Measurements from ENCODE around the gene NPHS1.
"Not testable (repeated sequence)": the region's sequence is repeated elsewhere in the genome, so short reads cannot be mapped to it uniquely, and the experiment has no call there.

The NPHS1 gene

GRCh38 chr19:35852029-35852780 is at the start of gene NPHS1:
TSS of gene NPHS1 (minus strand) at chr19:35852504. CDS start at chr19:35851837, 667 bp downstream.
- no peak for FAIRE-seq

GRCh38 chr19:35901055-35901644 is 48.8 kb upstream of the NPHS1 start:
- peak; percentile 48 for DNase-seq (ENCODE audit: low spot score)
- no peak for FAIRE-seq

More at GRCh38 chr19:35852029-35852780, at the start of gene NPHS1:
- DNase-seq (ENCODE audit: low spot score), result no peak

GRCh38 chr19:35899547-35900214 is 47.4 kb upstream of the NPHS1 start:
- FAIRE-seq, result peak; percentile 53

GRCh38 chr19:35898499-35898809 is 46.1 kb upstream of the NPHS1 start:
- DNase-seq (ENCODE audit: low spot score), result no peak
- FAIRE-seq, result no peak

More at GRCh38 chr19:35899547-35900214, 47.4 kb upstream of the NPHS1 start:
- peak; percentile 57 for DNase-seq (ENCODE audit: low spot score)

GRCh38 chr19:35897706-35898451 is 45.6 kb upstream of the NPHS1 start:
- no peak for DNase-seq (ENCODE audit: low spot score)
- no peak for FAIRE-seq

GRCh38 chr19:35896643-35897040 is 44.3 kb upstream of the NPHS1 start:
- FAIRE-seq (no peak), DNase-seq (ENCODE audit: low spot score) (no peak)

- FAIRE-seq (no peak), DNase-seq (ENCODE audit: low spot score) (no peak)
Observed at GRCh38 chr19:35895911-35896642, 43.8 kb upstream of the NPHS1 start.

- FAIRE-seq (no peak), DNase-seq (ENCODE audit: low spot score) (no peak)
Observed at GRCh38 chr19:35894342-35894741, 42.0 kb upstream of the NPHS1 start.

- not testable (repeated sequence) for FAIRE-seq; DNase-seq (ENCODE audit: low spot score)
Observed at GRCh38 chr19:35891819-35892218, 39.5 kb upstream of the NPHS1 start.

GRCh38 chr19:35890113-35890650 is 37.9 kb upstream of the NPHS1 start:
- DNase-seq (ENCODE audit: low spot score) (no peak), FAIRE-seq (no peak)

GRCh38 chr19:35889370-35890112 is 37.2 kb upstream of the NPHS1 start:
- FAIRE-seq, result no peak
- DNase-seq (ENCODE audit: low spot score), result no peak

- FAIRE-seq, result no peak
- no peak for DNase-seq (ENCODE audit: low spot score)
Observed at GRCh38 chr19:35888398-35888797, 36.1 kb upstream of the NPHS1 start.

GRCh38 chr19:35887197-35887596 is 34.9 kb upstream of the NPHS1 start:
- DNase-seq (ENCODE audit: low spot score) (no peak), FAIRE-seq (no peak)

GRCh38 chr19:35885904-35886303 is 33.6 kb upstream of the NPHS1 start:
- no peak for FAIRE-seq
- no peak for DNase-seq (ENCODE audit: low spot score)

GRCh38 chr19:35885225-35885738 is 33.0 kb upstream of the NPHS1 start:
- no peak for FAIRE-seq
- DNase-seq (ENCODE audit: low spot score), result no peak

- no peak for FAIRE-seq
Observed at GRCh38 chr19:35883882-35884281, 31.6 kb upstream of the NPHS1 start.

GRCh38 chr19:35882114-35882832 is 30.0 kb upstream of the NPHS1 start:
- FAIRE-seq, result peak; percentile 70
- peak; percentile 35 for DNase-seq (ENCODE audit: low spot score)

More at GRCh38 chr19:35883882-35884281, 31.6 kb upstream of the NPHS1 start:
- DNase-seq (ENCODE audit: low spot score), result no peak

- DNase-seq (ENCODE audit: low spot score) (peak; percentile 72), FAIRE-seq (peak; percentile 54)
Observed at GRCh38 chr19:35879770-35880317, 27.5 kb upstream of the NPHS1 start.

- no peak for DNase-seq (ENCODE audit: low spot score)
- no peak for FAIRE-seq
Observed at GRCh38 chr19:35879068-35879467, 26.8 kb upstream of the NPHS1 start.

Data from RCC 7860 (cell line).